Smooth muscle cell (in vitro differentiated cells): ENCODE data around the gene KANSL2. TPM values are rescaled to one million over a fixed set of nuclear protein-coding genes. Genes with fewer than 3 reads are reported as not detected.
"Not testable (repeated sequence)": the region's sequence is repeated elsewhere in the genome, so short reads cannot be mapped to it uniquely, and the experiment has no call there.

ENCODE experiments used
- DNase-seq: peaks from one replicate; lab custom pipeline; 2025; ENCODE audit not compliant: unreplicated experiment; lab: John Stamatoyannopoulos, UW
- H2AFZ ChIP-seq: fragments of 200-600 bp; sonication (generic); 2 replicates; pipeline ENCODE4 v1.6.0; 2016; ENCODE audit warnings: antibody characterized with exemption, low read depth, mild to moderate bottlenecking
- H3F3A ChIP-seq: fragments of 200-600 bp; sonication (generic); 2 replicates; pipeline ENCODE4 v1.6.0; 2017; ENCODE audit warnings: antibody characterized with exemption, low read depth
- H3K27ac ChIP-seq: fragments of 200-600 bp; sonication (generic); 2 replicates; pipeline ENCODE4 v1.5.1; 2016; ENCODE audit warnings: low read depth, mild to moderate bottlenecking
- H3K27me3 ChIP-seq: fragments of 200-600 bp; sonication (generic); 2 replicates; pipeline ENCODE4 v1.6.1; 2016; ENCODE audit warnings: low read depth, mild to moderate bottlenecking
- H3K36me3 ChIP-seq: fragments of 200-600 bp; sonication (generic); 2 replicates; pipeline ENCODE4 v1.5.1; 2016; ENCODE audit warnings: low read depth
- H3K4me1 ChIP-seq: fragments of 200-600 bp; sonication (generic); 2 replicates; pipeline ENCODE4 v1.5.1; 2016; ENCODE audit warnings: low read depth
- H3K4me2 ChIP-seq: fragments of 200-600 bp; sonication (generic); 2 replicates; pipeline ENCODE4 v1.6.0; 2016; ENCODE audit warnings: mild to moderate bottlenecking
- H3K4me3 ChIP-seq: fragments of 200-600 bp; sonication (generic); 2 replicates; pipeline ENCODE4 v1.5.1; 2016; ENCODE audit warnings: mild to moderate bottlenecking
- H3K79me2 ChIP-seq: fragments of 200-600 bp; sonication (generic); 2 replicates; pipeline ENCODE4 v1.6.0; 2016; ENCODE audit warnings: low read depth, mild to moderate bottlenecking
- H3K9ac ChIP-seq: fragments of 200-600 bp; sonication (generic); 2 replicates; pipeline ENCODE4 v1.6.0; 2016; ENCODE audit warnings: low read depth
- H3K9me3 ChIP-seq: fragments of 200-600 bp; sonication (generic); replicated peaks from 2 replicates; pipeline ENCODE4 v1.5.1; 2016; ENCODE audit warnings: low read depth
- H4K20me1 ChIP-seq: fragments of 200-600 bp; sonication (generic); 2 replicates; pipeline ENCODE4 v1.6.0; 2016; ENCODE audit warnings: low read depth
- WGBS: methylation state at CpG from one replicate; pipeline ENCODE4 v1.1.7; 2016; ENCODE audit warnings: low lambda C conversion rate; 5-methylcytosine and 5-hydroxymethylcytosine counted together
- polyA plus RNA-seq: library from polyadenylated mRNA; unstranded; fragments of >200 nt; fragmentation: Nextera tagmentation; extraction: Ambion mirVana; gene quantifications from 2 replicates; pipeline ENCODE4 v1.2.1, GENCODE V29; 2016
- total RNA-seq: library from RNA; depleted of rRNA; stranded (reverse); fragments of >200 nt; gene quantifications from 2 replicates; pipeline ENCODE4 v1.2.3, GENCODE V29; 2014
- TF ChIP-seq, protein P1 (sequence below): fragments of 200-600 bp; sonication (generic); IDR thresholded peaks from 2 replicates; pipeline ENCODE4 v1.5.1; 2017; ENCODE audit warnings: borderline replicate concordance, mild to moderate bottlenecking, antibody characterized with exemption; ENCODE audit not compliant: insufficient read depth, poor library complexity, severe bottlenecking

Gene KANSL2
- total and polyA plus RNA-seq, 2 experiments from 2014 or later: 29.7 to 40.7 TPM

DNA sequence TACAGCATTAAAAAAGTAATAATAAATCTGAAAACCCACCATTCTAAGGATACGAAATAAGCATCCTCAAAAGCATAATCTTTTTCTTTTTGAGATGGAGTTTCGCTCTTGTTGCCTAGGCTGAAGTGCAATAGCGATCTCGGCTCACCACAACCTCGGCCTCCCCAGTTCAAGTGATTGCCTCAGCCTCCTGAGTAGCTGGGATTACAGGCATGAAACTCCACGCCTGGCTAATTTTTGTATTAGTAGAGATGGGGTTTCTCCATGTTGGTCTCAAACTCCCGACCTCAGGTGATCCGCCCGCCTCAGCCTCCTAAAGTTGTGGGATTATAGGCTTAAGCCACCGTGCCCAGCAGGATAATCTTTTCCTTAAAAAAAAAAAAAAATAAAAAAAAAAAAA is 30.2 kb upstream of the KANSL2 start:
- TF ChIP-seq, protein P1, sequence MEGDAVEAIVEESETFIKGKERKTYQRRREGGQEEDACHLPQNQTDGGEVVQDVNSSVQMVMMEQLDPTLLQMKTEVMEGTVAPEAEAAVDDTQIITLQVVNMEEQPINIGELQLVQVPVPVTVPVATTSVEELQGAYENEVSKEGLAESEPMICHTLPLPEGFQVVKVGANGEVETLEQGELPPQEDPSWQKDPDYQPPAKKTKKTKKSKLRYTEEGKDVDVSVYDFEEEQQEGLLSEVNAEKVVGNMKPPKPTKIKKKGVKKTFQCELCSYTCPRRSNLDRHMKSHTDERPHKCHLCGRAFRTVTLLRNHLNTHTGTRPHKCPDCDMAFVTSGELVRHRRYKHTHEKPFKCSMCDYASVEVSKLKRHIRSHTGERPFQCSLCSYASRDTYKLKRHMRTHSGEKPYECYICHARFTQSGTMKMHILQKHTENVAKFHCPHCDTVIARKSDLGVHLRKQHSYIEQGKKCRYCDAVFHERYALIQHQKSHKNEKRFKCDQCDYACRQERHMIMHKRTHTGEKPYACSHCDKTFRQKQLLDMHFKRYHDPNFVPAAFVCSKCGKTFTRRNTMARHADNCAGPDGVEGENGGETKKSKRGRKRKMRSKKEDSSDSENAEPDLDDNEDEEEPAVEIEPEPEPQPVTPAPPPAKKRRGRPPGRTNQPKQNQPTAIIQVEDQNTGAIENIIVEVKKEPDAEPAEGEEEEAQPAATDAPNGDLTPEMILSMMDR: no peak
- H3K4me3 ChIP-seq: no peak overlapping the region
- H2AFZ ChIP-seq: no peak overlapping the region
- no peak for DNase-seq
- H3K4me1 ChIP-seq: peaks cover 22% of the 10 kb centered on the region
- H3K27ac ChIP-seq: no peak overlapping the region
- H3F3A ChIP-seq: no peaks in the 10 kb centered on the region
- H4K20me1 ChIP-seq: peaks cover 75% of the 10 kb centered on the region
- no peak overlapping the region for H3K9ac ChIP-seq
- H3K27me3 ChIP-seq: no peaks in the 10 kb centered on the region
- no peaks in the 10 kb centered on the region for H3K9me3 ChIP-seq
- peaks cover 89% of the 10 kb centered on the region for H3K79me2 ChIP-seq
- H3K36me3 ChIP-seq: no peaks in the 10 kb centered on the region
- 92% methylated on average over 10 of the region's 10 CpGs for WGBS
- H3K4me2 ChIP-seq: no peak overlapping the region

DNA sequence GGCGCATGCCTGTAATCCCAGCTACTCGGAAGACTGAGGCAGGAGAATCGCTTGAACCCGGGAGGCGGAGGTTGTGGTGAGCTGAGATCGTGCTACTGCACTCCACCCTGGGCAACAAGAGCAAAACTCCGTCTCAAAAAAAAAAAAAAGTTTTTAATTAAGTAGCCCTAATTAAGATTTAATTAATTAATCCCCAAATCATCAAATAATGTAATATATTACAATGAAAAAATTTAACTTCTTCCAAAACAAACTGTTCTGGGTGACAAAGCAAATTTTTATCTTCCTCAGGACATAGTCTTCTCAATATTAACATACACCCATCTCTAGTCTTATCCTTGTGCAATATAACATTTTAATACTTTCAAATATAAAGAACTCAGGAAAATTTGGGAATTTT is 16.8 kb upstream of the KANSL2 start:
- not testable (repeated sequence) for H2AFZ ChIP-seq, H3K27ac ChIP-seq, H3K4me1 ChIP-seq, H3F3A ChIP-seq, H3K27me3 ChIP-seq, H3K4me3 ChIP-seq, DNase-seq, H3K4me2 ChIP-seq, H3K9ac ChIP-seq, H3K9me3 ChIP-seq
- Histone ChIP-seq H3K36me3 (peaks cover 28% of the 10 kb centered on the region), H4K20me1 (peaks cover 61% of the 10 kb centered on the region), H3K79me2 (peaks cover 44% of the 10 kb centered on the region)
- 98% methylated on average over 7 of the region's 7 CpGs for WGBS

DNA sequence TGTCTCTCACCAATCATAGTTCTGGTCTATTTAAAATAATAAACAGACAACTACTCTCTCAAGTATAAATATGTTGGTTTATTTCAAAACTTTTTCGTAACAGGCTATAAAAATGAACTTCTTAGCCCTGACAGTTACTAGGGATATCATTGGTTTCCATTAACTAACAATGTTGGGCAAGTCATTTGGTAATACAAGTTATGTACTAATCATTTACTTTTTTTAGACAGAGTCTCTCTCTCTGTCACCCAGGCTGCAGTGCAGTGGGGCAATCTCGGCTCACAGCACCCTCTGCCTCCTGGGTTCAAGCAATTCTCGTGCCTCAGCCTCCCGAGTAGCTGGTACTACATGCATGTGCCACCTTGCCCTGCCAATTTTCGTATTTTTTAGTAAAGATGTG is 14.6 kb upstream of the KANSL2 start:
- 96% methylated on average over 5 of the region's 5 CpGs for WGBS
- Histone ChIP-seq H3K9me3 (no peaks in the 10 kb centered on the region), H3K4me3 (no peak overlapping the region), H3K4me1 (no peaks in the 10 kb centered on the region), H4K20me1 (peaks cover 50% of the 10 kb centered on the region), H3K27ac (no peak overlapping the region), H3K79me2 (peaks cover 33% of the 10 kb centered on the region), H3K36me3 (peaks cover 37% of the 10 kb centered on the region), H3K4me2 (no peak overlapping the region), H3F3A (peaks cover 4% of the 10 kb centered on the region), H3K27me3 (no peaks in the 10 kb centered on the region), H2AFZ (no peak overlapping the region), H3K9ac (no peak overlapping the region)
- TF ChIP-seq, protein P1: no peak
- DNase-seq: no peak

DNA sequence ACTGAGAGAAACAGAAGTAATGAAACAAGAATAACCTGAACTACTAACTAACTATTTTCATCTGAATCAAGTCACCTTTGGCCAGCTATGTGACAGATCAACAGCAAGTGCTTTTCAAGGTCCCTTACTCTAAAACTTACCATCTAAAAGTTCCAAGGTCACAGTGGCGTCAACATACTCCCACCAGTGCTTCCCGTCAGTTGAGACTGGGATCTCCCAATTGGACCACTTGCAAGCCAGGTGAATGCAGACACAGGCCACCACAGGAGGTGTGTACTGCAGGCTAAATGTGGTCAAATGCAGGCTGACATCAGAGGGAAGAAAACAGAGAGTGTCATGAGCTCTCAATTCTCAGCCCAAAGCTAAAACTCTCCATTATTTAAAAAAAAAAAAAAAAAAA is 13.8 kb upstream of the KANSL2 start:
- H3K4me3 ChIP-seq: no peak overlapping the region
- H2AFZ ChIP-seq: no peak overlapping the region
- no peak for DNase-seq
- no peak overlapping the region for H3K27ac ChIP-seq
- H3K36me3 ChIP-seq: peaks cover 37% of the 10 kb centered on the region
- H3K9ac ChIP-seq: no peak overlapping the region
- no peak overlapping the region for H3K4me2 ChIP-seq
- 98% methylated on average over 2 of the region's 2 CpGs for WGBS
- H3K4me1 ChIP-seq: no peaks in the 10 kb centered on the region
- TF ChIP-seq, protein P1: no peak
- peaks cover 10% of the 10 kb centered on the region for H3F3A ChIP-seq
- no peaks in the 10 kb centered on the region for H3K27me3 ChIP-seq
- no peaks in the 10 kb centered on the region for H3K9me3 ChIP-seq
- peaks cover 32% of the 10 kb centered on the region for H3K79me2 ChIP-seq
- H4K20me1 ChIP-seq: peaks cover 50% of the 10 kb centered on the region
